HepG2 (cell line): ENCODE results near the gene SKIDA1.

Experiments
- POLR2A ChIP-seq, 2 experiments: IDR thresholded peaks; 2 replicates each; pipeline ENCODE4 v1.6.1; 2011; ENCODE audit warnings: low read depth in 2 of 2, low read length in 2 of 2, mild to moderate bottlenecking in 1 of 2, moderate library complexity in 1 of 2; ENCODE audit not compliant: insufficient read depth in 1 of 2
- TF ChIP-seq, protein P1 (sequence below): sonication (generic); formaldehyde crosslinking; IDR thresholded peaks from 2 replicates; pipeline ENCODE4 v1.5.0; 2020; ENCODE audit warnings: mild to moderate bottlenecking, missing genetic modification reagents, moderate library complexity
- TF ChIP-seq, protein P2 (sequence below): sonication (generic); formaldehyde crosslinking; IDR thresholded peaks from 2 replicates; pipeline ENCODE4 v1.4.0; 2020; ENCODE audit warnings: mild to moderate bottlenecking, missing genetic modification reagents, borderline replicate concordance

DNA sequence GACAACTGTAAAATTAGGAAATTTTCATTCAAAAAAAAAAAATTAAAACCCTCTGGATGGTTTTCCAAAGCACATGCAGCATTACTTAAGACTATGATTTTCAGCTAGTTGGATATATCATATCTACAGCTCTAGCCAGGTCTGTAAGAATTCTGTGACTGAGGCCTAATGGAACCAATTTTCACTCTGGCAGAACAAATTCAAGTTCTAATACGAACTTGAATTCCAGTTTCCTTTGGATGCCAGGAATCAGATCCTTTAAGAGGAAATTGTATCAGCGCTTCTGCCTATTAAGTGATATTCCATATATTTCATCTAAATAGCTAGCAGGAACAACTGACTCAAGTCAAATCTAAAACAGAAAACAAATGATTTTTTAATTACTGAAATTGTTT, 34.8 kb downstream of the SKIDA1 start:
- TF ChIP-seq POLR2A (IDR thresholded peaks at IDR 0.05; ENCODE audit: insufficient read depth in 1 of 2, low read depth in 2 of 2, low read length in 2 of 2): no peak
- TF ChIP-seq, protein P1, sequence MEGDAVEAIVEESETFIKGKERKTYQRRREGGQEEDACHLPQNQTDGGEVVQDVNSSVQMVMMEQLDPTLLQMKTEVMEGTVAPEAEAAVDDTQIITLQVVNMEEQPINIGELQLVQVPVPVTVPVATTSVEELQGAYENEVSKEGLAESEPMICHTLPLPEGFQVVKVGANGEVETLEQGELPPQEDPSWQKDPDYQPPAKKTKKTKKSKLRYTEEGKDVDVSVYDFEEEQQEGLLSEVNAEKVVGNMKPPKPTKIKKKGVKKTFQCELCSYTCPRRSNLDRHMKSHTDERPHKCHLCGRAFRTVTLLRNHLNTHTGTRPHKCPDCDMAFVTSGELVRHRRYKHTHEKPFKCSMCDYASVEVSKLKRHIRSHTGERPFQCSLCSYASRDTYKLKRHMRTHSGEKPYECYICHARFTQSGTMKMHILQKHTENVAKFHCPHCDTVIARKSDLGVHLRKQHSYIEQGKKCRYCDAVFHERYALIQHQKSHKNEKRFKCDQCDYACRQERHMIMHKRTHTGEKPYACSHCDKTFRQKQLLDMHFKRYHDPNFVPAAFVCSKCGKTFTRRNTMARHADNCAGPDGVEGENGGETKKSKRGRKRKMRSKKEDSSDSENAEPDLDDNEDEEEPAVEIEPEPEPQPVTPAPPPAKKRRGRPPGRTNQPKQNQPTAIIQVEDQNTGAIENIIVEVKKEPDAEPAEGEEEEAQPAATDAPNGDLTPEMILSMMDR (CRISPR knock-in tag): no peak
- TF ChIP-seq, protein P2, sequence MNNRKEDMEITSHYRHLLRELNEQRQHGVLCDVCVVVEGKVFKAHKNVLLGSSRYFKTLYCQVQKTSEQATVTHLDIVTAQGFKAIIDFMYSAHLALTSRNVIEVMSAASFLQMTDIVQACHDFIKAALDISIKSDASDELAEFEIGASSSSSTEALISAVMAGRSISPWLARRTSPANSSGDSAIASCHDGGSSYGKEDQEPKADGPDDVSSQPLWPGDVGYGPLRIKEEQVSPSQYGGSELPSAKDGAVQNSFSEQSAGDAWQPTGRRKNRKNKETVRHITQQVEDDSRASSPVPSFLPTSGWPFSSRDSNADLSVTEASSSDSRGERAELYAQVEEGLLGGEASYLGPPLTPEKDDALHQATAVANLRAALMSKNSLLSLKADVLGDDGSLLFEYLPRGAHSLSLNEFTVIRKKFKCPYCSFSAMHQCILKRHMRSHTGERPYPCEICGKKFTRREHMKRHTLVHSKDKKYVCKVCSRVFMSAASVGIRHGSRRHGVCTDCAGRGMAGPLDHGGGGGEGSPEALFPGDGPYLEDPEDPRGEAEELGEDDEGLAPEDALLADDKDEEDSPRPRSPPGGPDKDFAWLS (CRISPR knock-in tag): no peak
